Upper lobe of left lung (tissue), 6 donors: ENCODE measurements around the gene BFSP2. TPM values are rescaled to one million over a fixed set of nuclear protein-coding genes. Genes with fewer than 3 reads are reported as not detected.
A peak's percentile ranks its signal among the peaks of the same experiment; 100 is the strongest.

Experiments used
- ATAC-seq, 2 donors: fragments of 200-7000 bp; cut with Tn5 transposase; one replicate each; pipeline ENCODE4 v1.9.1; 2022; ENCODE audit warnings: mild to moderate bottlenecking in 2 of 2, moderate library complexity in 2 of 2; ENCODE audit not compliant: low FRiP score in 2 of 2
- DNase-seq, 2 donors: peaks; one replicate each; pipeline ENCODE4 v3.0.0-alpha.2; 2019 to 2020
- H3K27ac ChIP-seq, 4 donors: fragments of 200-600 bp; sonication (generic); one replicate each; pipeline ENCODE4 v1.5.1; 2016 to 2019
- H3K27me3 ChIP-seq, 4 donors: fragments of 200-600 bp; sonication (generic); one replicate each; pipeline ENCODE4 v1.5.1; 2017 to 2019
- H3K36me3 ChIP-seq, 4 donors: fragments of 200-600 bp; sonication (generic); one replicate each; pipeline ENCODE4 v1.5.1; 2016 to 2019
- H3K4me1 ChIP-seq, 4 donors: fragments of 200-600 bp; sonication (generic); one replicate each; pipeline ENCODE4 v1.5.1; 2018 to 2019
- H3K4me3 ChIP-seq, 4 donors: fragments of 200-600 bp; sonication (generic); one replicate each; pipeline ENCODE4 v1.5.1; 2017 to 2019; ENCODE audit warnings: mild to moderate bottlenecking in 2 of 4, moderate library complexity in 1 of 4
- H3K9me3 ChIP-seq, 4 donors: fragments of 200-600 bp; sonication (generic); one replicate each; pipeline ENCODE4 v1.5.1; 2018 to 2019
- CTCF ChIP-seq, 6 experiments: fragments of 450-650 bp in 4 of 6; fragments of 200-600 bp in 2 of 6; sonication (generic) in 2 of 6; IDR thresholded peaks; one replicate each; pipeline ENCODE4 v1.5.1; 2016 to 2019; ENCODE audit warnings: antibody characterized with exemption in 6 of 6
- EP300 ChIP-seq, 4 donors: sonication (generic); formaldehyde crosslinking; IDR thresholded peaks; one replicate each; pipeline ENCODE4 v1.5.1; 2017; ENCODE audit warnings: antibody characterized with exemption in 4 of 4, control low read depth in 2 of 4
- POLR2A ChIP-seq, 4 donors: fragments of 450-650 bp; IDR thresholded peaks; one replicate each; pipeline ENCODE4 v1.5.1; 2016 to 2017; ENCODE audit warnings: antibody characterized with exemption in 4 of 4, mild to moderate bottlenecking in 2 of 4
- POLR2AphosphoS5 ChIP-seq, 2 donors: sonication (generic); formaldehyde crosslinking; IDR thresholded peaks; one replicate each; pipeline ENCODE4 v1.5.1; 2017; ENCODE audit warnings: antibody characterized with exemption in 2 of 2
- WGBS, 2 donors: methylation state at CpG; one replicate each; pipeline ENCODE4 v1.1.5; 2017 to 2018; 5-methylcytosine and 5-hydroxymethylcytosine counted together
- total RNA-seq, 6 donors: library from RNA; depleted of rRNA in 4 of 6; stranded (reverse); fragments of >200 nt in 4 of 6; gene quantifications; one replicate each; pipeline versions ENCODE4 v1.1.0 to v1.2.1, GENCODE V29; 2016 to 2021
- donor health status: DM: no; HTN: no; CAD: no; lungs with moderate emphysema.
- donor health status: DM: no; HTN: yes; CAD: no; lungs with severe emphysema.

Gene BFSP2
- total RNA-seq, 6 donors from 2014 or later, result 0.69 TPM; not detected in 5

- no peak overlapping the region for H3K27ac ChIP-seq
- WGBS, 2 donors, result 94 to 95% methylated on average over 5 to 16 of the region's 16 CpGs
- H3K4me3 ChIP-seq, result no peak overlapping the region
- peaks cover 0 to 7% (median 2%) of the 10 kb centered on the region in 4 donors for H3K36me3 ChIP-seq
- no peaks in the 10 kb centered on the region for H3K9me3 ChIP-seq
- H3K27me3 ChIP-seq, result no peaks in the 10 kb centered on the region
- no peak for TF ChIP-seq POLR2A (IDR thresholded peaks at IDR 0.05)
- TF ChIP-seq EP300 (IDR thresholded peaks at IDR 0.05), result no peak
- TF ChIP-seq POLR2AphosphoS5 (IDR thresholded peaks at IDR 0.05), result no peak
- TF ChIP-seq CTCF (IDR thresholded peaks at IDR 0.05), result no peak
- peaks cover 10 to 30% (median 17%) of the 10 kb centered on the region in 4 donors for H3K4me1 ChIP-seq
- DNase-seq (peak in 1 of 2 donors; percentile 55), ATAC-seq (no peak)
Observed at GRCh38 chr3:133380481-133381225, 19.2 kb upstream of the BFSP2 start.

- Histone ChIP-seq H3K4me3 (no peak overlapping the region), H3K36me3 (peaks cover 0 to 7% (median 2%) of the 10 kb centered on the region in 4 donors), H3K9me3 (no peaks in the 10 kb centered on the region), H3K27me3 (no peaks in the 10 kb centered on the region), H3K4me1 (peaks cover 10 to 25% (median 17%) of the 10 kb centered on the region in 4 donors), H3K27ac (no peak overlapping the region)
- DNase-seq (no peak), ATAC-seq (no peak)
- no peak for TF ChIP-seq POLR2A (IDR thresholded peaks at IDR 0.05)
- TF ChIP-seq CTCF (IDR thresholded peaks at IDR 0.05), result no peak
- no peak for TF ChIP-seq EP300 (IDR thresholded peaks at IDR 0.05)
- TF ChIP-seq POLR2AphosphoS5 (IDR thresholded peaks at IDR 0.05), result no peak
- 80 to 86% methylated on average over 4 of the region's 4 CpGs for WGBS, 2 donors
Observed at GRCh38 chr3:133381346-133382109, 18.3 kb upstream of the BFSP2 start.

- peak; percentile 18 to 83 for ATAC-seq
- H3K36me3 ChIP-seq, result peaks cover 0 to 7% (median 2%) of the 10 kb centered on the region in 4 donors
Observed at GRCh38 chr3:133383175-133383574, 16.7 kb upstream of the BFSP2 start.

GRCh38 chr3:133383741-133384140, 16.1 kb upstream of the BFSP2 start:
- ATAC-seq (no peak), DNase-seq (no peak)
- H3K4me1 ChIP-seq, result peaks cover 7 to 24% (median 17%) of the 10 kb centered on the region in 4 donors
- no peaks in the 10 kb centered on the region for H3K27me3 ChIP-seq
- H3K4me3 ChIP-seq, result no peak overlapping the region
- H3K36me3 ChIP-seq, result peaks cover 0 to 7% (median 2%) of the 10 kb centered on the region in 4 donors
- WGBS, 2 donors, result 78 to 86% methylated on average over 5 of the region's 5 CpGs
- H3K9me3 ChIP-seq, result no peaks in the 10 kb centered on the region
- H3K27ac ChIP-seq, result no peak overlapping the region
- TF ChIP-seq POLR2AphosphoS5 (IDR thresholded peaks at IDR 0.05) (no peak), POLR2A (IDR thresholded peaks at IDR 0.05) (no peak), CTCF (IDR thresholded peaks at IDR 0.05) (no peak), EP300 (IDR thresholded peaks at IDR 0.05) (no peak)

More at GRCh38 chr3:133383175-133383574, 16.7 kb upstream of the BFSP2 start:
- peak in 1 of 2 donors; percentile 73 for DNase-seq
- Histone ChIP-seq H3K9me3 (no peaks in the 10 kb centered on the region), H3K27ac (no peak overlapping the region), H3K4me3 (no peak overlapping the region), H3K4me1 (peaks cover 7 to 24% (median 17%) of the 10 kb centered on the region in 4 donors), H3K27me3 (no peaks in the 10 kb centered on the region)
- TF ChIP-seq POLR2AphosphoS5 (IDR thresholded peaks at IDR 0.05), result no peak
- no peak for TF ChIP-seq POLR2A (IDR thresholded peaks at IDR 0.05)
- TF ChIP-seq CTCF (IDR thresholded peaks at IDR 0.05), result no peak
- TF ChIP-seq EP300 (IDR thresholded peaks at IDR 0.05), result no peak
- WGBS, 2 donors, result 58 to 72% methylated on average over 3 of the region's 3 CpGs
